Measurements from ENCODE around the gene PCDHGC5.
A peak's percentile ranks its signal among the peaks of the same experiment; 100 is the strongest.

The PCDHGC5 gene

GRCh38 chr5:141508440-141508797 is 19.5 kb downstream of the PCDHGC5 start:
- TF ChIP-seq POLR2AphosphoS5 (IDR thresholded peaks at IDR 0.05; ENCODE audit: low read depth, low read length) (0 out of 2 replicates have a peak, but pooled peaks have one; percentile 21), TAF1 (IDR thresholded peaks at IDR 0.05; ENCODE audit: borderline replicate concordance, low read depth, low read length) (no peak)
- DNase-seq (ENCODE audit: insufficient read length) (no peak), FAIRE-seq (no peak)

GRCh38 chr5:141508798-141509611 is 20.1 kb downstream of the PCDHGC5 start:
- FAIRE-seq (peak; percentile 98), DNase-seq (ENCODE audit: insufficient read length) (no peak)
- TF ChIP-seq POLR2AphosphoS5 (IDR thresholded peaks at IDR 0.05; ENCODE audit: low read depth, low read length) = no peak; the same call in 1 of the 2 replicates
- no peak for TF ChIP-seq TAF1 (IDR thresholded peaks at IDR 0.05; ENCODE audit: borderline replicate concordance, low read depth, low read length)

DNA sequence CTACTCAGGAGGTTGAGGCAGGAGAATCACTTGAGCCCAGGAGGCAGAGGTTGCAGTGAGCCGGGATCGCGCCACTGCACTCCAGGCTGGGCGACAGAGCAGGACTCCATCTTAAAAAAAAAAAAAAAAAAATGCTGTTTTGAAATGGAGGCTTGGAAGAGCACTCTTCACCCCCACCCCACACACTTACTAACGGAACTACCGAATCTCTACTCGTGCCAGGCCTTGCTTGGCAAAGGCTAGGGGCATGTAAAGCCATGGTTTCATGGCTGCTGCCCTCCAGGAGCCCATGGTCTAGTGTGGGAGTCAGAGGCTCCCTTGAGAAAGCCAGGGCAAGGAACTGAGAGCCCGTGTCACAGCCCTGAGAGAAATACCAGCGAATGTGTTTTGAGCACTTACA is 21.3 kb downstream of the PCDHGC5 start:
- TF ChIP-seq TAF1 (IDR thresholded peaks at IDR 0.05; ENCODE audit: borderline replicate concordance, low read depth, low read length) (no peak), POLR2A (IDR thresholded peaks at IDR 0.05; ENCODE audit: low read depth, low read length) (no peak; the same call in 1 of the 2 replicates), POLR2AphosphoS5 (IDR thresholded peaks at IDR 0.05; ENCODE audit: low read depth, low read length) (0 out of 2 replicates have a peak, but pooled peaks have one; percentile 23)
- DNase-seq (ENCODE audit: insufficient read length) (no peak), FAIRE-seq (no peak)

- FAIRE-seq (peak; percentile 97), DNase-seq (ENCODE audit: insufficient read length) (peak; percentile 60)
- TF ChIP-seq POLR2AphosphoS5 (IDR thresholded peaks at IDR 0.05; ENCODE audit: low read depth, low read length) (peak; percentile 73; the same call in 1 of the 2 replicates), POLR2A (IDR thresholded peaks at IDR 0.05; ENCODE audit: low read depth, low read length) (peak; percentile 87), TAF1 (IDR thresholded peaks at IDR 0.05; ENCODE audit: borderline replicate concordance, low read depth, low read length) (0 out of 2 replicates have a peak, but pooled peaks have one; percentile 56)
These were observed 22.1 kb downstream of the PCDHGC5 start for GRCh38 chr5:141510850-141511601.

- TF ChIP-seq POLR2A (IDR thresholded peaks at IDR 0.05; ENCODE audit: low read depth, low read length) = no peak
- no peak for TF ChIP-seq TAF1 (IDR thresholded peaks at IDR 0.05; ENCODE audit: borderline replicate concordance, low read depth, low read length)
- no peak for TF ChIP-seq POLR2AphosphoS5 (IDR thresholded peaks at IDR 0.05; ENCODE audit: low read depth, low read length)
- no peak for DNase-seq (ENCODE audit: insufficient read length)
- no peak for FAIRE-seq
These were observed 23.0 kb downstream of the PCDHGC5 start for GRCh38 chr5:141511771-141512325.

DNA sequence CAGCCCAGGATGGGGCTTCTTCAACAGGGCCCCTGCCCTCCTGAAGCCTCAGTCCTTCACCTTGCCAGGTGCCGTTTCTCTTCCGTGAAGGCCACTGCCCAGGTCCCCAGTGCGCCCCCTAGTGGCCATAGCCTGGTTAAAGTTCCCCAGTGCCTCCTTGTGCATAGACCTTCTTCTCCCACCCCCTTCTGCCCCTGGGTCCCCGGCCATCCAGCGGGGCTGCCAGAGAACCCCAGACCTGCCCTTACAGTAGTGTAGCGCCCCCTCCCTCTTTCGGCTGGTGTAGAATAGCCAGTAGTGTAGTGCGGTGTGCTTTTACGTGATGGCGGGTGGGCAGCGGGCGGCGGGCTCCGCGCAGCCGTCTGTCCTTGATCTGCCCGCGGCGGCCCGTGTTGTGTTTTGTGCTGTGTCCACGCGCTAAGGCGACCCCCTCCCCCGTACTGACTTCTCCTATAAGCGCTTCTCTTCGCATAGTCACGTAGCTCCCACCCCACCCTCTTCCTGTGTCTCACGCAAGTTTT is 23.6 kb downstream of the PCDHGC5 start:
- FAIRE-seq = no peak
- DNase-seq (ENCODE audit: insufficient read length) = peak; percentile 73
- TF ChIP-seq POLR2AphosphoS5 (IDR thresholded peaks at IDR 0.05; ENCODE audit: low read depth, low read length) (no peak), POLR2A (IDR thresholded peaks at IDR 0.05; ENCODE audit: low read depth, low read length) (no peak), TAF1 (IDR thresholded peaks at IDR 0.05; ENCODE audit: borderline replicate concordance, low read depth, low read length) (no peak)

GRCh38 chr5:141512911-141513626 is 24.2 kb downstream of the PCDHGC5 start:
- DNase-seq (ENCODE audit: insufficient read length) (no peak), FAIRE-seq (peak; percentile 98)
- no peak for TF ChIP-seq TAF1 (IDR thresholded peaks at IDR 0.05; ENCODE audit: borderline replicate concordance, low read depth, low read length)
- TF ChIP-seq POLR2AphosphoS5 (IDR thresholded peaks at IDR 0.05; ENCODE audit: low read depth, low read length) = 0 out of 2 replicates have a peak, but pooled peaks have one; percentile 19
- 0 out of 2 replicates have a peak, but pooled peaks have one; percentile 5 for TF ChIP-seq POLR2A (IDR thresholded peaks at IDR 0.05; ENCODE audit: low read depth, low read length)

GRCh38 chr5:141513627-141514329 is 24.9 kb downstream of the PCDHGC5 start:
- peak; percentile 90 for FAIRE-seq
- DNase-seq (ENCODE audit: insufficient read length) = peak; percentile 49
- no peak for TF ChIP-seq POLR2AphosphoS5 (IDR thresholded peaks at IDR 0.05; ENCODE audit: low read depth, low read length)
- 0 out of 2 replicates have a peak, but pooled peaks have one; percentile 16 for TF ChIP-seq TAF1 (IDR thresholded peaks at IDR 0.05; ENCODE audit: borderline replicate concordance, low read depth, low read length)
- TF ChIP-seq POLR2A (IDR thresholded peaks at IDR 0.05; ENCODE audit: low read depth, low read length) = peak; percentile 31; the same call in 1 of the 2 replicates

DNA sequence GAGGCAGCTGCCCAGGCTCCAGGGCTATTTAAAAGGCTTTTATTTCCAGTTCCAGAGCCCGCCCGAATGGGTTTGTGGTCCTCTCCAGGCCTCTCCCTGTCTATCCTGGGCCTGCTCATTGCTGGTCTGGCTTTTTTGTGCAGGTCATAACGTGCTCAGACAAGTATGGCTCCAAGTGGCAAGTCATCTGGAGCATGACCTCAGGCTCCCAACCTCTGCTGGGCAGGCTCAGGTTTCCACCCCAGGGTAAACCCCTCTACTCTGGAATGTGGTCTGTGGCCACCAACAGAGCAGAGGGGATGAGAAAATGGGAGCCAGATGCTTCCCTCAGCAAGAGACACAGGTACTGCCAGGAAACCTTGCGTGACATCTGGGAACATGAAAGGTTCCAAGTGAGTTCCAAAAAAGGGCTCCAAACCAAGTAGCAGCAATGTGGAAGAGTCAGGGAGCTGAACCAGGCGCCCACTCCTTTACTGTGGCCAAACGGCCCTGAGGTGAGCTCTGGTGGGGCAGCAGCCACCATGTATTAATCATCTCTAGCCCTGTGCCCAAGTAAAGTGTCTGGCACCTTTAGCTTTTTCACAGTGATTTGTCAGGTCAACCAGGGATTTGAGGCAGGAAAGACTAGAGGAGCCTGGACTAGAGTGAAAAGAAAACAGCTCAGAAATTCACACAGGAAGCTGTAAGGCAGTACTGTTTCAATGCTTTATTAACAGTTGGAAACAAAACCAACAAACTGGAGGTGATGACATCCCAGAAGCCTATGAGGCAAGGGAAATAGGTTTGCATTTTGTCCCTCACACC is 25.7 kb downstream of the PCDHGC5 start:
- no peak for DNase-seq (ENCODE audit: insufficient read length)
- FAIRE-seq = no peak
- TF ChIP-seq POLR2A (IDR thresholded peaks at IDR 0.05; ENCODE audit: low read depth, low read length) (no peak; the same call in 1 of the 2 replicates), POLR2AphosphoS5 (IDR thresholded peaks at IDR 0.05; ENCODE audit: low read depth, low read length) (no peak), TAF1 (IDR thresholded peaks at IDR 0.05; ENCODE audit: borderline replicate concordance, low read depth, low read length) (no peak)
